Measurements from ENCODE around the gene ACP7.
A peak's percentile ranks its signal among the peaks of the same experiment; 100 is the strongest.

ACP7 gene

DNA sequence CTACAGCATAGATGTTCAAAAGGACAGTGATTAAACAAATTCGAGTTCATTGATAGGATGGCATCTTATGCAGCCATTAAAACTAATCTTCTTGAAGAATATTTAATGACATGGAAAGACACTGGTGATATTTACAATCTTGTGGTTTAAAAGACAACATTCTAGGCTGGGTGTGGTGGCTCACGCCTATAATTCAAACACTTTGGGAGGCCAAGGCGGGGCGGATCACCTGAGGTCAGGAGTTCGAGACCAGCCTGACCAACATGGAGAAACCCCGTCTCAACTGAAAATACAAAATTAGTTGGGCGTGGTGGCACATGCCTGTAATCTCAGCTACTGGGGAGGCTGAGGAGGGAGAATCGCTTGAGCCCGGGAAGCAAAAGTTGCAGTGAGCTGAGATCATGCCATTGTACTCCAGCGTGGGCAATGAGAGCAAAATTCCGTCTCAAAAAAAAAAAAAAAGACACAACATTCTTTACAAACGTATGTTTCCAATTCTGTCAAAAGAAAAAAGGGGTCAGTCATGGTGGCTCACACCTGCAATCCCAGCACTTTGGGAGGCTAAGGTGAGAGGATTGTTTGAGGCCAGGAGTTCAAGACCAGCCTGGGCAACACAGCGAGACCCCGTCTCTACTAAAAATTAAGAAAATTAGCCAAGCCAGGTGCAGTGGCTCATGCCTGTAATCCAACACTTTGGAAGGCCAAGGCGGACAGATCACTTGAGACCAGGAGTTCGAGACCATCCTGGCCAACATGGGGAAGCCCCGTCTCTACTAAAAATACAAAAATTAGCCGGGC lies 39.0 kb downstream of the ACP7 start:
- H3K27me3 ChIP-seq = peaks cover 11% of the 10 kb centered on the region
- TF ChIP-seq, protein P1, sequence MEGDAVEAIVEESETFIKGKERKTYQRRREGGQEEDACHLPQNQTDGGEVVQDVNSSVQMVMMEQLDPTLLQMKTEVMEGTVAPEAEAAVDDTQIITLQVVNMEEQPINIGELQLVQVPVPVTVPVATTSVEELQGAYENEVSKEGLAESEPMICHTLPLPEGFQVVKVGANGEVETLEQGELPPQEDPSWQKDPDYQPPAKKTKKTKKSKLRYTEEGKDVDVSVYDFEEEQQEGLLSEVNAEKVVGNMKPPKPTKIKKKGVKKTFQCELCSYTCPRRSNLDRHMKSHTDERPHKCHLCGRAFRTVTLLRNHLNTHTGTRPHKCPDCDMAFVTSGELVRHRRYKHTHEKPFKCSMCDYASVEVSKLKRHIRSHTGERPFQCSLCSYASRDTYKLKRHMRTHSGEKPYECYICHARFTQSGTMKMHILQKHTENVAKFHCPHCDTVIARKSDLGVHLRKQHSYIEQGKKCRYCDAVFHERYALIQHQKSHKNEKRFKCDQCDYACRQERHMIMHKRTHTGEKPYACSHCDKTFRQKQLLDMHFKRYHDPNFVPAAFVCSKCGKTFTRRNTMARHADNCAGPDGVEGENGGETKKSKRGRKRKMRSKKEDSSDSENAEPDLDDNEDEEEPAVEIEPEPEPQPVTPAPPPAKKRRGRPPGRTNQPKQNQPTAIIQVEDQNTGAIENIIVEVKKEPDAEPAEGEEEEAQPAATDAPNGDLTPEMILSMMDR (IDR thresholded peaks at IDR 0.05) = no peak

DNA sequence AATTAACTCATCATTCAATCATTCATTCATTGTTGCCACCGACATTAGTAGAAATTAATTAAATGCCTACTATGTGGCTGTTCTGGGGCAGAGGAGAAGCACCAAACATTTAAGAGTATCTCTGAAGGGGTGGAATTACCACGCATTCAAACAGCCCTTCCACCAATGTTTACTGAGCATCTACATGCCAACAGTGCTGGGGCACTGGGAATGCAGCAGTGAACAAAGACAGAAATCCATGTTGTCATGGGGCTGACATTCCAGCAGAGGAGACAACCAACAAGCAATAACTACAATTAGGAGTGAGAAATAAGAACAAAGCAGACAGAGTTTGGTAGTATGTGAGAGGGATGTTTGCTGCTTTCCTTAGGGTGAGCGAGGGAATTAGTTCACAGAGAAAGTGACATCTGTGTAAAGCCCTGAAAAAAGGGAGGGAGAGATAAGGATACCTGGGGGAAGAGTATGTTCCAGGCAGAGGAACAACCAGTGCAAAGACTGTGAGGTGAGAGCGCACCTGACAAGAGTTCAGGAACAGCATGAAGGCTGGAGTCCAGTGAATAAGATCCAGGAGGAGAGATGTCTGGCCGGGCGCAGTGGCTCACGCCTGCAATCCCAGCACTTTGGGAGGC lies 40.1 kb downstream of the ACP7 start:
- Histone ChIP-seq H3K4me3 (ENCODE audit: low read depth in 1 of 2, low read length in 1 of 2) (no peak overlapping the region), H3K27ac (no peak overlapping the region), H3K36me3 (no peaks in the 10 kb centered on the region), H3K4me1 (ENCODE audit: control insufficient read depth in 1 of 2, insufficient read depth in 1 of 2, low read depth in 1 of 2, low read length in 1 of 2) (peaks cover 7 to 15% of the 10 kb centered on the region in 2 experiments), H3K9me3 (no peaks in the 10 kb centered on the region), H3K27me3 (peaks cover 11% of the 10 kb centered on the region)
- TF ChIP-seq, protein P1 (IDR thresholded peaks at IDR 0.05) = no peak

More for the DNA sequence above, 39.0 kb downstream of the ACP7 start:
- H3K4me3 ChIP-seq (ENCODE audit: low read depth in 1 of 2, low read length in 1 of 2) = no peak overlapping the region
- H3K4me1 ChIP-seq (ENCODE audit: control insufficient read depth in 1 of 2, insufficient read depth in 1 of 2, low read depth in 1 of 2, low read length in 1 of 2) = peaks cover 7 to 15% of the 10 kb centered on the region in 2 experiments
- H3K9me3 ChIP-seq = no peaks in the 10 kb centered on the region
- no peak overlapping the region for H3K27ac ChIP-seq
- no peaks in the 10 kb centered on the region for H3K36me3 ChIP-seq

DNA sequence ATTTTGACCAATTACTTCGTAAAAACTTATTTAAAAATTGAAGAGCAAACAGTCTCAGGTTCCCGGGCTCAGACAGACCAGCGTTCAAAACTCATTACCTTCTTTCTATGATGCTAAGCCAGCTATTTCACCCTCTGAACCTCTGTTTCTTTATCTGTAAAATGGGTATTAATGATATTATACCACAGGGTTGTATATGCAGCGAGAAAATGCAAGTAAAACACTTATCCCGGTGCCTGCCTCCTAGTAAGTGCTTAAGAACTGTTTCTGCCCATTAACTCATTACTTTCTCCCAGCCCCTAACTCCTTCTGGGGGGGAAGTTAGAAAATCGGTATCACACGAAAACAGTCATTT lies 41.0 kb downstream of the ACP7 start:
- H3K4me1 ChIP-seq (ENCODE audit: control insufficient read depth in 1 of 2, insufficient read depth in 1 of 2, low read depth in 1 of 2, low read length in 1 of 2) = peaks cover 7 to 15% of the 10 kb centered on the region in 2 experiments
- H3K9me3 ChIP-seq = no peaks in the 10 kb centered on the region
- H3K27me3 ChIP-seq = peaks cover 9% of the 10 kb centered on the region
- H3K4me3 ChIP-seq (ENCODE audit: low read depth in 1 of 2, low read length in 1 of 2) = peak overlapping the region; percentile 67 to 79
- H3K36me3 ChIP-seq = no peaks in the 10 kb centered on the region
- H3K27ac ChIP-seq = peak overlapping the region; percentile 79
- TF ChIP-seq, protein P1 (IDR thresholded peaks at IDR 0.05) = no peak

DNA sequence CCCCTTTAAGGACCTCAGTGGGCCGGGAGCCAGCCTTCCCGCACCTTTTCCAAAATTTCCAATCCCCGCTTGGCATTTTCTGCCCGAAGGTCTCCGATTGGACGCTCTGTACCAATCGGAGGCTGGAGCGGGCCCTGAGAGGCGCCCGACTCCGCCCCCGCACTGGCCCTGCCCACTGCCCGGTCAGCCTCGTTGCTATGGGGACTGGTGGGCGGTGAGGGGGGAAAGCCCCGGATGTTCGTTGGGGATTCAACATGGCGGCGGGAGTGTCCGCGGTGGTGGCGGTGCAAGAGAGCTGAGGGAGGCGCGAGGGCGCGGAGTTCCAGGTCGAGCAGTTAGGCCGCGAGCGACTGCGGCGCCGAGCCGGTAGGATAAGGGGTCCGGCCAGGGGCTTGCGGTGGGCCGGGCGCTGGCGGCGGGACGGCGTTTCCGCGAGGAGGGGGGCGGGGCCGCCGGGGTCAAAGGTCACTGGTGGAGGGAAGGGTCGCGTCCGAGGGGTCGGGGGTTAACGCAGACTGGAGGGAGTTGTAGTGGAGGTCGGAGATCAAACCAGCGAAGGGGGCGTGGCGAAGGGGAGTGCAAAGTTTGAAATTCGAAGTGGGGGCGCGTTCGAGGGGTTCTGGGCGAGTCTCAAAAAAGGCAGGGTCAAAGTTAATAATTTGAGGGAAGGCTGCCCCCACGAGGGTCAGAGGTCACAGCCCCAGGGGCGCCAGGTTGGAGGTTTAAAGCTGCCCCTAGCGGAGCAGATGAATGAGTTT lies 41.6 kb downstream of the ACP7 start, which contains the start of gene PAK4:
TSS of gene PAK4 (plus strand) at position 233 of the 758 bp plus-strand sequence. CDS start 43,768 bp downstream, outside the sequence.
- Histone ChIP-seq H3K9me3 (no peaks in the 10 kb centered on the region), H3K4me1 (ENCODE audit: control insufficient read depth in 1 of 2, insufficient read depth in 1 of 2, low read depth in 1 of 2, low read length in 1 of 2) (peaks cover 7 to 15% of the 10 kb centered on the region in 2 experiments), H3K4me3 (ENCODE audit: low read depth in 1 of 2, low read length in 1 of 2) (peak within 1 kb of the TSS; percentile 67 to 79), H3K27me3 (peaks cover 4% of the 10 kb centered on the region), H3K36me3 (no peaks in the 10 kb centered on the region), H3K27ac (peak within 1 kb of the TSS; percentile 79)
- TF ChIP-seq, protein P1 (IDR thresholded peaks at IDR 0.05) = peak; percentile 8

DNA sequence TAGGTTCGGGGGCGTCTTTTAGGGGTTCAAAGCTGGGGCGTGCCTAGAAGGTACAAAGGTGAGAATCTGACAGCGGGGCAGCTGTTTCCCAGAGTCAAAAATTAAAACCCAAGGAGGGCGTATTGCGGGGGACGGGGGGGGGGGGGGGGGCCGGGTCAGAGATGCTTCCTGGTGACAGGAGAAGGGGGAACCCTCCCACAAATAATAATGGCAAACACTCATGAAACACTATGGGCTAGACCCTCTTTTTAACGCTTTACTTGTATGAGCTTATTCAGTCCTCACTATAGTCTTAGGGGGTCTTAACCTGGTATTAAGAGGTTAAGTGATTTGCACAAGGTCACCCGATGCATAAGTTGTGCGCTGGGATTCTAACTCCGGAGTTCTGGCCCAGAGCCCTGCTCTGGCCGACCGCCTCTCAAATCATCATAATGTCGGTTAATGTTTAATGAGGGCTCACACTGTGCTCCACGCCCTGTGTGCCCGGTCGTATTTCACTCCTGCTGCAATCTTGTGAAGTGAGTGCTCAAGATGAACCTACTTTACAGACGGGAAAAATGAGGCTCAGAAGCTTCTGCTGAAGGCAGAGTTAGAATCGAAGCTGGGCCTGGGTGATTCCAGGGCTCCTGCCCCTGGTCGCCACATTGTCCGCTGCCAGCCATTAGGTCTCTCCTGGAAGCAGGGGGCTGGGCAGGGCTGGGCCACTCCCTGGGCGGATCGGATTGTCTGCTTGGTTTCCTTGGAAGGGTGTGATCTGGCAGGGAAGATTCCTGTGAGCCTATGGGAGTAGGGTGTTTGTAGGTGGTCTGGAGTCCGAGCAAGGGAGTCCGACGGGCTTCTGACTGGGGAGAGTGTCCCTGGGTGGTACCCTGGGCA lies 42.4 kb downstream of the ACP7 start:
- peak overlapping the region; percentile 79 for H3K27ac ChIP-seq

More for the DNA sequence above, 42.4 kb downstream of the ACP7 start:
- Histone ChIP-seq H3K9me3 (no peaks in the 10 kb centered on the region), H3K4me1 (ENCODE audit: control insufficient read depth in 1 of 2, insufficient read depth in 1 of 2, low read depth in 1 of 2, low read length in 1 of 2) (peaks cover 7 to 15% of the 10 kb centered on the region in 2 experiments), H3K27me3 (no peaks in the 10 kb centered on the region), H3K4me3 (ENCODE audit: low read depth in 1 of 2, low read length in 1 of 2) (peak overlapping the region; percentile 67 to 79), H3K36me3 (no peaks in the 10 kb centered on the region)
- TF ChIP-seq, protein P1 (IDR thresholded peaks at IDR 0.05) = no peak
